WERI-Rb-1 (cell line): ENCODE results near the gene SNX24.

ENCODE experiments used
- DNase-seq: peaks from one replicate; pipeline ENCODE4 v3.0.0-alpha.2; 2020
- H3K27ac ChIP-seq: fragments of 250-450 bp; sonication (Bioruptor Pico); 2 replicates; pipeline ENCODE4 v1.5.1; 2020; ENCODE audit warnings: mild to moderate bottlenecking, moderate library complexity
- H3K27me3 ChIP-seq: fragments of 250-450 bp; sonication (Bioruptor Pico); 2 replicates; pipeline ENCODE4 v1.5.1; 2021; ENCODE audit warnings: mild to moderate bottlenecking, low read depth, moderate library complexity; ENCODE audit not compliant: insufficient read depth, severe bottlenecking
- H3K36me3 ChIP-seq: fragments of 250-450 bp; sonication (Bioruptor Pico); 2 replicates; pipeline ENCODE4 v1.5.1; 2020; ENCODE audit warnings: mild to moderate bottlenecking, moderate library complexity
- H3K4me3 ChIP-seq: 2 replicates; pipeline ENCODE4 v1.5.1; 2011; ENCODE audit warnings: low read depth, mild to moderate bottlenecking, control low read depth, low read length
- H3K9me3 ChIP-seq: fragments of 250-450 bp; sonication (Bioruptor Pico); 2 replicates; pipeline ENCODE4 v1.5.1; 2021; ENCODE audit warnings: mild to moderate bottlenecking, moderate library complexity; ENCODE audit not compliant: severe bottlenecking
- TF ChIP-seq, protein P1 (sequence below): IDR thresholded peaks from 2 replicates; pipeline ENCODE4 v1.5.1; 2011; ENCODE audit warnings: low read depth, mild to moderate bottlenecking, control low read depth, inconsistent platforms, low read length

SNX24 gene

DNA sequence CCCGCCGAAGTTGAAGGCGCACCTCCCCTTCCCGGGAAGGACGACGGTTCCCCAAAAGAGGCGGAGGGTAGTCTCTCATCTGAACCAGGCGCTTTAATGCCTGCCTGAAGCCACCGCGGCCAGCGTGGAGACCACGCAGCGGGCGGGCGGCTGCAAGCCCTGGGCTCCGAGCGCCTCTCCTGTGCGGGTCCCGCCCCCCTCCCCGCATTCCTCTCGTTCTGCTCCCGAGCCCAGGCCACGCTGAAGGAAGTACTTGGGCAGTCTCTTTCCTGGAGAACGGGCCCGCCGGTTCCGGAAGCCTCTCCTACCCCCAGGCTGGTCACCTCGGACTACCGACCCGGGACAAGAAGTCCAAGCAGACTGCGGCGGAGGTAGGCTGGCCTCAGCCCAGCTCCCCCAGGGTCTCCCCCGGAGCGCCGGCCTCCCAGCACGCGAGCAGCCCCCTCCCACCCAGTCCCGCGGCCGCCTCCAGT is 190.5 kb downstream of the SNX24 start:
- DNase-seq, result peak; percentile 43
- TF ChIP-seq, protein P1, sequence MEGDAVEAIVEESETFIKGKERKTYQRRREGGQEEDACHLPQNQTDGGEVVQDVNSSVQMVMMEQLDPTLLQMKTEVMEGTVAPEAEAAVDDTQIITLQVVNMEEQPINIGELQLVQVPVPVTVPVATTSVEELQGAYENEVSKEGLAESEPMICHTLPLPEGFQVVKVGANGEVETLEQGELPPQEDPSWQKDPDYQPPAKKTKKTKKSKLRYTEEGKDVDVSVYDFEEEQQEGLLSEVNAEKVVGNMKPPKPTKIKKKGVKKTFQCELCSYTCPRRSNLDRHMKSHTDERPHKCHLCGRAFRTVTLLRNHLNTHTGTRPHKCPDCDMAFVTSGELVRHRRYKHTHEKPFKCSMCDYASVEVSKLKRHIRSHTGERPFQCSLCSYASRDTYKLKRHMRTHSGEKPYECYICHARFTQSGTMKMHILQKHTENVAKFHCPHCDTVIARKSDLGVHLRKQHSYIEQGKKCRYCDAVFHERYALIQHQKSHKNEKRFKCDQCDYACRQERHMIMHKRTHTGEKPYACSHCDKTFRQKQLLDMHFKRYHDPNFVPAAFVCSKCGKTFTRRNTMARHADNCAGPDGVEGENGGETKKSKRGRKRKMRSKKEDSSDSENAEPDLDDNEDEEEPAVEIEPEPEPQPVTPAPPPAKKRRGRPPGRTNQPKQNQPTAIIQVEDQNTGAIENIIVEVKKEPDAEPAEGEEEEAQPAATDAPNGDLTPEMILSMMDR, result no peak
- H3K4me3 ChIP-seq, result peak overlapping the region; percentile 80
- peaks cover 4% of the 10 kb centered on the region; the same call in 1 of the 2 replicates for H3K36me3 ChIP-seq
- no peak overlapping the region for H3K27ac ChIP-seq
- no peaks in the 10 kb centered on the region for H3K9me3 ChIP-seq
- H3K27me3 ChIP-seq, result peaks cover 6% of the 10 kb centered on the region

DNA sequence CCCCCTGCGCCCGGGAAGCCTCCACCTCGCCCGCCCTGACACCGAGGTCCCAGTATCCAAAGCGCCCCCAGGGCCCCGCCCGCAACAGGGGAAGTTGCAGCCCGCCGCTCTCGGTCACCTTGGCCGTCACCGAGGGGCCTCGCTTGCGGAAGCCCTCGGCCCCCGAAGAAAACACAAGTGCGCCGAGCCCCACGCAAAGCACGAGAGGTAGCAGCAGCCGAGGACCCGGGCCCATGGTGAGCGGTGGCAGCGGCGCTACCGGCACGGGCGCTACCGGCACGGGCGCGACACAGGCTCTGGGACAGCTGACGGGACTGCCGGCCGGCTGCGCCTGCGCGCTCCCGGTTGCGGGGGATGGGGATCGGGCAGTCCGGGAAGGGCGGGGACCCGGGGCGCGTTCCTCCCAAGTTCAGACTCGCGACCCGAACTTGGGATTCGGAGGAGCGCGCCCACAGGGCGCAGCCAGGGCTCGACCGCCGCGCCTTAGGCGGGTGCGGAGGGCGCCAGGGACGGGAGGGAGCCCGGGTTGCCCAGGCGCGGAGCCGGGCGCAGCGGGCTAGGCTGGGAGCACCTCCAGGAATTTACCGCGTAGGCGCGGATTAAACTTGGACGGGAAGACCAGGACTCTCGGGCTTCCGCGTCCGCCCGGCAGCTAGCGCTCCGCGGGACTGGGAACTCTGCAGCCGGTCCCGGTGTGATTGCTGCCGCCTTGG is 191.1 kb downstream of the SNX24 start, which contains the start of gene PPIC:
PPIC (minus strand) TSS at position 335 of the 713 bp plus-strand sequence; CDS start at position 235, 100 bp downstream.
- peak; percentile 84 for DNase-seq
- Histone ChIP-seq H3K36me3 (peaks cover 4% of the 10 kb centered on the region; the same call in 1 of the 2 replicates), H3K4me3 (peak within 1 kb of the TSS; percentile 80), H3K9me3 (no peaks in the 10 kb centered on the region), H3K27ac (0 out of 2 replicates have a peak within 1 kb of the TSS, but pooled peaks have one; percentile 23), H3K27me3 (peaks cover 6% of the 10 kb centered on the region)
- TF ChIP-seq, protein P1, result no peak

DNA sequence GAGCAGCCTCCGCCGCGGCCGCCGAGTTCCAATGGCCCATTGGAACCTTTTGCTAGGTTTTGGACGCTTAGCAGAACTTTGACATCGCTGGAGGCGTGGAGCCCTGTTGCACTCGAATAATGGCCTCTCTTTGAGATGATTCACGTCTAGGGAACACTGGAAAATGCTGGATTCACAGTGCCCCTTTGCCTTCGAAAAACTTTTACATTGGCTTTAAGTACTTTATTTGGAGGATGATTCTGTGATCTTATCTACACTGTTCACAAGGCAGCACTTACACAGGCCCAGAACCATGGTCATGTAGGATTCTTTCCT is 191.6 kb downstream of the SNX24 start:
- Histone ChIP-seq H3K9me3 (no peaks in the 10 kb centered on the region), H3K27ac (no peak overlapping the region), H3K27me3 (peaks cover 6% of the 10 kb centered on the region), H3K36me3 (peaks cover 4% of the 10 kb centered on the region; the same call in 1 of the 2 replicates), H3K4me3 (peak overlapping the region; percentile 80)
- TF ChIP-seq, protein P1, result no peak
- no peak for DNase-seq

DNA sequence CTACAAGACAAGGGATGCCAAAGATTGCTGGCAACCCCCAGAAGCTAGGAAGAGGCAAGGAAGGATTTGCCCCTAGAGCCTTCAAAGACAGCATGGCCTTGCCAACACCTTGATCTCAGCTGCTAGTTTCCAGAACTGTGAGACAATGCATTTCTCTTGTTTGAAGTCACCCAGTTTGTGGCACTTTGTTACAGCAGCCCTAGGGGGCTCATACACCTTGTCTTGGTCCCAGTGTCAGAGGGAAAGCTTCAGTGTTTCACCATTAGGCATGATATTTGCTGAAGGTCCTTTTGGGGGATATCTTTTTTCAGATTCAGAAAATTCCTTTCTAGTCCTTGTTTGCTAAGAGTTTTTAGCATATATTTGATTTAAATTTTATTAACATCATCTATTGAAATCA is 194.3 kb downstream of the SNX24 start:
- peaks cover 4% of the 10 kb centered on the region; the same call in 1 of the 2 replicates for H3K36me3 ChIP-seq
- no peak for DNase-seq
- no peak overlapping the region for H3K27ac ChIP-seq
- H3K9me3 ChIP-seq, result no peaks in the 10 kb centered on the region
- TF ChIP-seq, protein P1, result no peak
- no peak overlapping the region for H3K4me3 ChIP-seq
- H3K27me3 ChIP-seq, result peaks cover 6% of the 10 kb centered on the region

DNA sequence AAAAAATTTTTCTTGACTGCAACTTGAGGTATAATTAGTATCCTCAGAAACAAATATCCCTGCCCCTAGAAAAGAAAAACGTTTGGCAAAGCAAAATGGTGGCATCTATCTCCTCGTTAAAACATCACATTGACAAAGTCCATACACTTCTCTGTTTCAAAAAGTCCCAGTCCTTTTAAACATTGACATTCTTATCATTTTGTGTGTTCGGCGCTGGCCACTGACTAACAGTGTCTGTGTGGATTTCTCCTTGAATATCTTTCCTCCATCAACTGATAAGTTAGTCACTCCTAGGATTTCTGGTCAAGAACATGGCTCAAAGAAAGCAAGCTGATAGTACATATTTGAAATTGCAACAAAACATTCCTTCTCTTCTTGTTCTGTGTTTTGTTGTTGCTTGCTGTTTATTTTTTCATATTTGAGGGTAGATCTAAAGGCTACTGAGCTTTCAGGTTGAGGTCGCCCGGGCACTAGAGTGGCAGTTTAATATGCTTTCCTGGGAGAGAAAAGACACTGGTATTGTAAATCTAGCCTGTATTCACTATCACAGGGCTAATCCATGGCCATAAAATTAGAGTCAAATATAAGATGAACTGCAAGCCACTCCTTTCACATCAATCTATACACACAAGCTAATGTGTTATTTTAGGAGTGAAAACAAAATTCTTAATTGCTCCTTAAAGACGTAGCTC is 199.7 kb downstream of the SNX24 start:
- Histone ChIP-seq H3K36me3 (no peaks in the 10 kb centered on the region), H3K4me3 (no peak overlapping the region), H3K27me3 (no peaks in the 10 kb centered on the region), H3K27ac (no peak overlapping the region), H3K9me3 (no peaks in the 10 kb centered on the region)
- DNase-seq, result no peak
- TF ChIP-seq, protein P1, result no peak
